ENCODE results near the gene ABHD12B.
"Not testable (repeated sequence)": the region's sequence is repeated elsewhere in the genome, so short reads cannot be mapped to it uniquely, and the experiment has no call there.

Gene ABHD12B

GRCh38 chr14:50937325-50937724, 65.5 kb downstream of the ABHD12B start:
- DNase-seq, result no peak

- DNase-seq, result no peak
Observed at GRCh38 chr14:50937800-50938199, 65.9 kb downstream of the ABHD12B start.

- no peak for DNase-seq
Observed at GRCh38 chr14:50941151-50941550, 69.3 kb downstream of the ABHD12B start.

GRCh38 chr14:50941638-50942037, 69.8 kb downstream of the ABHD12B start:
- not testable (repeated sequence) for DNase-seq

GRCh38 chr14:50943261-50943942, 71.5 kb downstream of the ABHD12B start:
- DNase-seq, result no peak

- DNase-seq, result peak; percentile 59
Observed at GRCh38 chr14:50943943-50944646, 72.2 kb downstream of the ABHD12B start, which contains the start of gene PYGL. Gene PYGL (minus strand): TSS chr14:50944483. CDS start chr14:50944403, 80 bp downstream.

- DNase-seq, result peak; percentile 80
Observed at GRCh38 chr14:50944647-50945413, 73.0 kb downstream of the ABHD12B start.

- DNase-seq, result no peak
Observed at GRCh38 chr14:50946234-50946935, 74.5 kb downstream of the ABHD12B start.

- no peak for DNase-seq
Observed at GRCh38 chr14:50947446-50947845, 75.6 kb downstream of the ABHD12B start.

- no peak for DNase-seq
Observed at GRCh38 chr14:50948205-50948604, 76.4 kb downstream of the ABHD12B start.

- DNase-seq, result no peak
Observed at GRCh38 chr14:50951032-50951431, 79.2 kb downstream of the ABHD12B start.

- no peak for DNase-seq
Observed at GRCh38 chr14:50953502-50953901, 81.6 kb downstream of the ABHD12B start.
